ENCODE measurements around the gene SHTN1. TPM values are rescaled to one million over a fixed set of nuclear protein-coding genes. Genes with fewer than 3 reads are reported as not detected.

SHTN1 gene
- total and polyA plus RNA-seq, 8 donors: 7.4 to 49.1 (median 15.7) TPM

DNA sequence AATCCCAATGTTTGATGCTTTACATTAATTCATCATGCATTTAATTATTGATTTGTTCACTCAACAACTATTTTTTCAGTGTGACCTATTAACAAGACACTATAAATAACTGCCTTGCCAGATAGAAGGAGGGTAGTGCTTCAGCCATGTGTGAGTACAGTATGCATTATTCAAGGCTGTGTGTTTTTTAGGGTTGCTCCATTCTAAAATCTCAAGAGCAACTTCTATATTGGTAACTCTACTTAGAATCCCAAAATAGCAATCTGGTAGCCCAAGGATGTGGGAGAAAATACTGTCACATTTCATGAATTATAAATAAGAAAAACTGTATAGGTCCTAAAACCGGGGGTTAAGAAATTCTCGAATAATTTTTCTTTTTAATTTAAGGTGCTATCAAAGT is 85.8 kb downstream of the SHTN1 start:
- Histone ChIP-seq H3K9me3 (no peaks in the 10 kb centered on the region), H3K27me3 (no peaks in the 10 kb centered on the region), H3K4me3 (no peak overlapping the region), H3K27ac (no peak overlapping the region), H3K4me1 (no peaks in the 10 kb centered on the region), H3K36me3 (peaks cover 0 to 63% (median 28%) of the 10 kb centered on the region in 4 donors)
- 94 to 97% (median 96%) methylated on average over 2 of the region's 2 CpGs for WGBS, 5 donors
- DNase-seq: no peak
- intact Hi-C loops (cut with DNase I; ENCODE audit: low total_unique reads): no loop called here
- TF ChIP-seq, protein P1, sequence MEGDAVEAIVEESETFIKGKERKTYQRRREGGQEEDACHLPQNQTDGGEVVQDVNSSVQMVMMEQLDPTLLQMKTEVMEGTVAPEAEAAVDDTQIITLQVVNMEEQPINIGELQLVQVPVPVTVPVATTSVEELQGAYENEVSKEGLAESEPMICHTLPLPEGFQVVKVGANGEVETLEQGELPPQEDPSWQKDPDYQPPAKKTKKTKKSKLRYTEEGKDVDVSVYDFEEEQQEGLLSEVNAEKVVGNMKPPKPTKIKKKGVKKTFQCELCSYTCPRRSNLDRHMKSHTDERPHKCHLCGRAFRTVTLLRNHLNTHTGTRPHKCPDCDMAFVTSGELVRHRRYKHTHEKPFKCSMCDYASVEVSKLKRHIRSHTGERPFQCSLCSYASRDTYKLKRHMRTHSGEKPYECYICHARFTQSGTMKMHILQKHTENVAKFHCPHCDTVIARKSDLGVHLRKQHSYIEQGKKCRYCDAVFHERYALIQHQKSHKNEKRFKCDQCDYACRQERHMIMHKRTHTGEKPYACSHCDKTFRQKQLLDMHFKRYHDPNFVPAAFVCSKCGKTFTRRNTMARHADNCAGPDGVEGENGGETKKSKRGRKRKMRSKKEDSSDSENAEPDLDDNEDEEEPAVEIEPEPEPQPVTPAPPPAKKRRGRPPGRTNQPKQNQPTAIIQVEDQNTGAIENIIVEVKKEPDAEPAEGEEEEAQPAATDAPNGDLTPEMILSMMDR (IDR thresholded peaks at IDR 0.05): no peak
- TF ChIP-seq EP300 (IDR thresholded peaks at IDR 0.05): no peak
- TF ChIP-seq POLR2AphosphoS5 (IDR thresholded peaks at IDR 0.05): no peak
- TF ChIP-seq POLR2A (IDR thresholded peaks at IDR 0.05): no peak

DNA sequence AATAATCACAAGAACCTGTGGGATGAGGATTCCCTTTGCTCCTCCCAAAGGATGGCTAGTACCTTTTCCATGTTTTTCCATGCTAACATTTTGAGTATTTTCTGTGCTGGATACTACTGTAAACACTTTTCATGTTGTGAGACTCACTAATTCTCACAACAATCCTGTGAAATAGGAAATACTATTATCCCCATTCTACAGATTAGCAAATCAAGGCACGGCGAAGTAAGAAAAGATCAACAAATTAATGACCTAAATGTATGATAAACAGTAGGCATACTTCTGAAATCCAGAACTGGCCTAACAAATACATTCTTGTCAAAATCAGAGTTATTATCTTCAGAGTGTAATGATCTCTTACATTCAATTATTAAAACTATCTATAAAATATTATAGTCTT is 86.4 kb downstream of the SHTN1 start:
- no peak for TF ChIP-seq POLR2AphosphoS5 (IDR thresholded peaks at IDR 0.05)
- no peak for TF ChIP-seq POLR2A (IDR thresholded peaks at IDR 0.05)
- TF ChIP-seq, protein P1 (IDR thresholded peaks at IDR 0.05): no peak
- TF ChIP-seq EP300 (IDR thresholded peaks at IDR 0.05): no peak
- intact Hi-C loops (cut with DNase I; ENCODE audit: low total_unique reads): no loop called here
- no peaks in the 10 kb centered on the region for H3K9me3 ChIP-seq
- H3K4me3 ChIP-seq: no peak overlapping the region
- no peaks in the 10 kb centered on the region for H3K4me1 ChIP-seq
- no peak overlapping the region for H3K27ac ChIP-seq
- H3K27me3 ChIP-seq: no peaks in the 10 kb centered on the region
- DNase-seq: no peak
- WGBS, 5 donors: 88 to 98% (median 95%) methylated on average over 2 of the region's 2 CpGs
- H3K36me3 ChIP-seq: peaks cover 0 to 69% (median 34%) of the 10 kb centered on the region in 4 donors

DNA sequence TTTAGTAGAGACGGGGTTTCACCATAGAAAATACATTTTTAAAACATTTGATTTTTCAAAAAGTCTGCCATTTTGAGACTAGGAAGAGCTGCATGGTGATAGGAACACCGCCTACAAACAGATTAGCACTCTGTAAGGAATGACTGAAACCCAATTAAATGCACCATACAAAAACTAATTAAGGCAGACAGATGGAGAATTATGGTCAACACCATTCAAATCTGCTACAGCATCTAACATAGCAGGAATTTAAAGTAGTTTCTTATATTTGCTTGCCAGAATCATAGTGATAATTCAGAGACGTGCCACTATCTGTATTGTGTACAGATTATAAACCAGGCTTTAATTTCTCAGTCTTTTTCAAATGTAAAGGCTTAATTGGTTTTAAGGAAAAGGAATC is 87.5 kb downstream of the SHTN1 start:
- 90 to 96% (median 91%) methylated on average over 3 of the region's 3 CpGs for WGBS, 5 donors
- Histone ChIP-seq H3K36me3 (peaks cover 0 to 67% (median 41%) of the 10 kb centered on the region in 4 donors), H3K27me3 (no peaks in the 10 kb centered on the region), H3K9me3 (no peaks in the 10 kb centered on the region), H3K27ac (no peak overlapping the region), H3K4me1 (no peaks in the 10 kb centered on the region), H3K4me3 (no peak overlapping the region)
- DNase-seq: no peak
- TF ChIP-seq POLR2A (IDR thresholded peaks at IDR 0.05): no peak
- no peak for TF ChIP-seq POLR2AphosphoS5 (IDR thresholded peaks at IDR 0.05)
- TF ChIP-seq, protein P1 (IDR thresholded peaks at IDR 0.05): no peak
- TF ChIP-seq EP300 (IDR thresholded peaks at IDR 0.05): no peak
- intact Hi-C loops (cut with DNase I; ENCODE audit: low total_unique reads): no loop called here

DNA sequence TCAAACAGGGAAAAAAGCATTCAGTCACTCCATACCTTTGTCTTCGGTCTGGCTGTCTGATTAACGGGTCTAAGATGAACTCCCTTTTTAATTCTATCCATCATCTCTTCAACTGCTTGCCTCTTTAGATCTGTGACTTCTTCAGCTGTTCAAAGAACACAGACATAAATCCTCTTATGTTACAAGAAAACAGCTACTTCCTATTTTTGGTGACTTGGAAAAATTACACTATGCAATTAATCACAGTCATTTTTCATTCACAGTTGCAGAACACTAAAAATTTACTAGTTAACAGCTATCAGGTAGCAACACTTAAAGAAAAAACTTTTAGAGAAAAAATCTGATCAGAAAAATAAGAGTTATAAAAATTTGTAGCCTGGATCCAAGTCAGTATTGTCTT is 89.6 kb downstream of the SHTN1 start:
- no peak overlapping the region for H3K4me3 ChIP-seq
- WGBS, 5 donors: 69 to 86% (median 83%) methylated on average over 2 of the region's 2 CpGs
- DNase-seq: no peak
- TF ChIP-seq POLR2AphosphoS5 (IDR thresholded peaks at IDR 0.05) (no peak), POLR2A (IDR thresholded peaks at IDR 0.05) (no peak), EP300 (IDR thresholded peaks at IDR 0.05) (no peak)
- TF ChIP-seq, protein P1 (IDR thresholded peaks at IDR 0.05): no peak
- H3K4me1 ChIP-seq: no peaks in the 10 kb centered on the region
- H3K9me3 ChIP-seq: no peaks in the 10 kb centered on the region
- H3K27me3 ChIP-seq: no peaks in the 10 kb centered on the region
- no peak overlapping the region for H3K27ac ChIP-seq
- peaks cover 0 to 62% (median 39%) of the 10 kb centered on the region in 4 donors for H3K36me3 ChIP-seq
- intact Hi-C loops (cut with DNase I; ENCODE audit: low total_unique reads): no loop called here

All from stomach (tissue), 9 donors.